Measurements from ENCODE around the gene MOCS1.

GRCh38 chr6:39876826-39877225, 57.4 kb downstream of the MOCS1 start:
- TF ChIP-seq, protein P1, sequence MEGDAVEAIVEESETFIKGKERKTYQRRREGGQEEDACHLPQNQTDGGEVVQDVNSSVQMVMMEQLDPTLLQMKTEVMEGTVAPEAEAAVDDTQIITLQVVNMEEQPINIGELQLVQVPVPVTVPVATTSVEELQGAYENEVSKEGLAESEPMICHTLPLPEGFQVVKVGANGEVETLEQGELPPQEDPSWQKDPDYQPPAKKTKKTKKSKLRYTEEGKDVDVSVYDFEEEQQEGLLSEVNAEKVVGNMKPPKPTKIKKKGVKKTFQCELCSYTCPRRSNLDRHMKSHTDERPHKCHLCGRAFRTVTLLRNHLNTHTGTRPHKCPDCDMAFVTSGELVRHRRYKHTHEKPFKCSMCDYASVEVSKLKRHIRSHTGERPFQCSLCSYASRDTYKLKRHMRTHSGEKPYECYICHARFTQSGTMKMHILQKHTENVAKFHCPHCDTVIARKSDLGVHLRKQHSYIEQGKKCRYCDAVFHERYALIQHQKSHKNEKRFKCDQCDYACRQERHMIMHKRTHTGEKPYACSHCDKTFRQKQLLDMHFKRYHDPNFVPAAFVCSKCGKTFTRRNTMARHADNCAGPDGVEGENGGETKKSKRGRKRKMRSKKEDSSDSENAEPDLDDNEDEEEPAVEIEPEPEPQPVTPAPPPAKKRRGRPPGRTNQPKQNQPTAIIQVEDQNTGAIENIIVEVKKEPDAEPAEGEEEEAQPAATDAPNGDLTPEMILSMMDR (IDR thresholded peaks at IDR 0.05) = no peak
- TF ChIP-seq ZFX (IDR thresholded peaks at IDR 0.05; ENCODE audit: borderline replicate concordance) = no peak

Data from 22Rv1 (cell line).